ENCODE results near the gene ZNF561.

- TF ChIP-seq CTCF (IDR thresholded peaks at IDR 0.05) (no peak), POLR2AphosphoS5 (IDR thresholded peaks at IDR 0.05; ENCODE audit: low read depth, low read length) (no peak), REST (IDR thresholded peaks at IDR 0.05; ENCODE audit: insufficient read depth in 1 of 2, low read depth in 2 of 2, low read length in 1 of 2) (no peak), SIN3A (IDR thresholded peaks at IDR 0.05; ENCODE audit: borderline replicate concordance, insufficient read depth, low read depth, low read length) (no peak), TCF7L2 (IDR thresholded peaks at IDR 0.05; ENCODE audit: low read depth, low read length) (no peak)
Observed at GRCh38 chr19:9610484-9611113, 10.4 kb downstream of the ZNF561 start.
